ENCODE data around the gene ADCY2. TPM values are rescaled to one million over a fixed set of nuclear protein-coding genes. Genes with fewer than 3 reads are reported as not detected.

ADCY2 gene
- total and polyA plus RNA-seq, 2 of the 13 experiments (the other 11 are each of a cell fraction or from before 2014, with no cell fraction given), result not detected

GRCh38 chr5:7680260-7680659 lies 284.3 kb downstream of the ADCY2 start:
- Histone ChIP-seq H3K79me2 (ENCODE audit: insufficient read depth, low read length) (no peaks in the 10 kb centered on the region), H3K27ac (ENCODE audit: extremely low read length, insufficient read depth, low read length) (no peak overlapping the region), H3K4me2 (ENCODE audit: low read depth, low read length) (no peak overlapping the region), H3K9me3 (ENCODE audit: low read length) (no peaks in the 10 kb centered on the region), H2AFZ (ENCODE audit: low read length) (no peak overlapping the region), H3K4me3 (replicated peaks in 1 of 3; ENCODE audit: insufficient read depth in 1 of 3, low read depth in 2 of 3, low read length in 3 of 3) (no peak overlapping the region), H3K4me1 (ENCODE audit: insufficient read depth, low read length) (no peaks in the 10 kb centered on the region), H3K27me3 (ENCODE audit: control insufficient read depth in 1 of 2, insufficient read depth in 2 of 2, low read length in 2 of 2) (no peaks in the 10 kb centered on the region), H3K36me3 (replicated peaks in 1 of 2; ENCODE audit: control insufficient read depth in 1 of 2, insufficient read depth in 2 of 2, low read length in 2 of 2) (no peaks in the 10 kb centered on the region), H4K20me1 (ENCODE audit: insufficient read depth, low read length) (no peaks in the 10 kb centered on the region), H3K9ac (ENCODE audit: insufficient read depth, low read depth, low read length) (no peak overlapping the region)
- in situ Hi-C loops (cut with HindIII; ENCODE audit: extremely low pct_ligation_motif_present, low pct_unique_long_range_greater_than_20kb) (no loop called here), intact Hi-C loops (cut with micrococcal nuclease; ENCODE audit: unreplicated experiment) (no loop called here)
- ChIA-PET CTCF (ENCODE audit: low intra/inter-chr PET ratio, low total read pairs) (no interaction called here), POLR2A (no interaction called here)
- BruUV-seq (replicated peaks), result no TSS peak
- ATAC-seq, result no peak
- DNase-seq (ENCODE audit: low spot score), result no peak
- TF ChIP-seq GMEB1 (CRISPR knock-in tag; IDR thresholded peaks at IDR 0.05; ENCODE audit: borderline replicate concordance) (no peak), SSRP1 (CRISPR knock-in tag; IDR thresholded peaks at IDR 0.05) (no peak)
- 0% methylated on average over 4 of the region's 4 CpGs for WGBS (ENCODE audit: low lambda C conversion rate)
- no peak for FAIRE-seq

GRCh38 chr5:7682379-7682778 lies 286.4 kb downstream of the ADCY2 start:
- H3K27ac ChIP-seq (ENCODE audit: extremely low read length, insufficient read depth, low read length), result no peak overlapping the region
- no peaks in the 10 kb centered on the region for H3K36me3 ChIP-seq (replicated peaks in 1 of 2; ENCODE audit: control insufficient read depth in 1 of 2, insufficient read depth in 2 of 2, low read length in 2 of 2)
- no peaks in the 10 kb centered on the region for H3K79me2 ChIP-seq (ENCODE audit: insufficient read depth, low read length)
- no peak overlapping the region for H3K4me3 ChIP-seq (replicated peaks in 1 of 3; ENCODE audit: insufficient read depth in 1 of 3, low read depth in 2 of 3, low read length in 3 of 3)
- intact Hi-C loops (cut with micrococcal nuclease; ENCODE audit: unreplicated experiment), result no loop called here
- FAIRE-seq (no peak), DNase-seq (ENCODE audit: low spot score) (no peak), ATAC-seq (no peak)
- TF ChIP-seq REST (IDR thresholded peaks at IDR 0.05; ENCODE audit: borderline replicate concordance in 1 of 2, low read depth in 1 of 2, low read length in 2 of 2), result no peak
- no peak for TF ChIP-seq ZNF770 (CRISPR knock-in tag; IDR thresholded peaks at IDR 0.05)
- no peak for TF ChIP-seq MIER3 (CRISPR knock-in tag; IDR thresholded peaks at IDR 0.05; ENCODE audit: borderline replicate concordance)
- no peak for TF ChIP-seq ZNF12 (CRISPR knock-in tag; IDR thresholded peaks at IDR 0.05)
- TF ChIP-seq NFYC (CRISPR knock-in tag; IDR thresholded peaks at IDR 0.05), result no peak
- no peak for TF ChIP-seq ZKSCAN1 (IDR thresholded peaks at IDR 0.05; ENCODE audit: low read length)
- no peak for TF ChIP-seq ELK4 (CRISPR knock-in tag; IDR thresholded peaks at IDR 0.05; ENCODE audit: borderline replicate concordance)
- 2% methylated on average over 3 of the region's 3 CpGs for WGBS (ENCODE audit: low lambda C conversion rate)
- H3K9ac ChIP-seq (ENCODE audit: insufficient read depth, low read depth, low read length), result no peak overlapping the region
- H4K20me1 ChIP-seq (ENCODE audit: insufficient read depth, low read length), result no peaks in the 10 kb centered on the region
- in situ Hi-C loops (cut with HindIII; ENCODE audit: extremely low pct_ligation_motif_present, low pct_unique_long_range_greater_than_20kb), result no loop called here
- H3K4me1 ChIP-seq (ENCODE audit: insufficient read depth, low read length), result no peaks in the 10 kb centered on the region
- H3K27me3 ChIP-seq (ENCODE audit: control insufficient read depth in 1 of 2, insufficient read depth in 2 of 2, low read length in 2 of 2), result no peaks in the 10 kb centered on the region
- CTCF ChIA-PET (ENCODE audit: low intra/inter-chr PET ratio, low total read pairs), result no interaction called here
- no peaks in the 10 kb centered on the region for H3K9me3 ChIP-seq (ENCODE audit: low read length)
- no peak overlapping the region for H3K4me2 ChIP-seq (ENCODE audit: low read depth, low read length)
- POLR2A ChIA-PET, result no interaction called here
- BruUV-seq (replicated peaks), result no TSS peak
- no peak overlapping the region for H2AFZ ChIP-seq (ENCODE audit: low read length)
